ENCODE results near the gene GNPTAB.
"Not testable (repeated sequence)": the region's sequence is repeated elsewhere in the genome, so short reads cannot be mapped to it uniquely, and the experiment has no call there.

The GNPTAB gene

GRCh38 chr12:101854747-101855146 lies 24.0 kb upstream of the GNPTAB start:
- in situ Hi-C loops (cut with MboI; ENCODE audit: low sequenced_read_pairs) = no loop called here

- in situ Hi-C loops (cut with MboI; ENCODE audit: low sequenced_read_pairs) = no loop called here
Observed at GRCh38 chr12:101852998-101853397, 22.2 kb upstream of the GNPTAB start.

- in situ Hi-C loops (cut with MboI; ENCODE audit: low sequenced_read_pairs) = no loop called here
Observed at GRCh38 chr12:101850199-101850598, 19.4 kb upstream of the GNPTAB start.

- in situ Hi-C loops (cut with MboI; ENCODE audit: low sequenced_read_pairs) = loop anchor here (25.0 kb wide), 1 partner anchor 435 kb away; the partner anchor contains the start of gene ARL1
Observed at GRCh38 chr12:101847325-101847724, 16.6 kb upstream of the GNPTAB start.

GRCh38 chr12:101845137-101845711 lies 14.5 kb upstream of the GNPTAB start:
- in situ Hi-C loops (cut with MboI; ENCODE audit: low sequenced_read_pairs) = loop anchor here (25.0 kb wide), 1 partner anchor 433 kb away; the partner anchor contains the start of gene ARL1

- in situ Hi-C loops (cut with MboI; ENCODE audit: low sequenced_read_pairs) = loop anchor here (25.0 kb wide), 1 partner anchor 429 kb away; the partner anchor contains the start of gene ARL1
Observed at GRCh38 chr12:101841069-101841468, 10.3 kb upstream of the GNPTAB start.

- in situ Hi-C loops (cut with MboI; ENCODE audit: low sequenced_read_pairs) = loop anchor here (25.0 kb wide), 1 partner anchor 427 kb away; the partner anchor contains the start of gene ARL1
Observed at GRCh38 chr12:101839324-101840283, 8.8 kb upstream of the GNPTAB start.

- in situ Hi-C loops (cut with MboI; ENCODE audit: low sequenced_read_pairs) = loop anchor here (25.0 kb wide), 1 partner anchor 426 kb away; the partner anchor contains the start of gene ARL1
Observed at GRCh38 chr12:101838628-101839323, 8.0 kb upstream of the GNPTAB start.

- in situ Hi-C loops (cut with MboI; ENCODE audit: low sequenced_read_pairs) = loop anchor here (25.0 kb wide), 1 partner anchor 420 kb away; the partner anchor contains the start of gene ARL1
Observed at GRCh38 chr12:101832030-101832429, 1.3 kb upstream of the GNPTAB start.

- in situ Hi-C loops (cut with MboI; ENCODE audit: low sequenced_read_pairs) = loop anchor here (25.0 kb wide), 1 partner anchor 418 kb away; the partner anchor contains the start of gene ARL1
Observed at GRCh38 chr12:101829639-101830366, 956 bp downstream of the GNPTAB start.

- in situ Hi-C loops (cut with MboI; ENCODE audit: low sequenced_read_pairs) = loop anchor here (25.0 kb wide), 1 partner anchor 416 kb away; the partner anchor contains the start of gene ARL1
Observed at GRCh38 chr12:101828463-101829196, 2.1 kb downstream of the GNPTAB start.

- in situ Hi-C loops (cut with MboI; ENCODE audit: low sequenced_read_pairs) = loop anchor here (25.0 kb wide), 1 partner anchor 415 kb away; the partner anchor contains the start of gene ARL1
Observed at GRCh38 chr12:101826766-101827368, 3.9 kb downstream of the GNPTAB start.

- in situ Hi-C loops (cut with MboI; ENCODE audit: low sequenced_read_pairs) = loop anchor here (25.0 kb wide), 1 partner anchor 413 kb away; the partner anchor contains the start of gene ARL1
Observed at GRCh38 chr12:101824831-101825230, 5.9 kb downstream of the GNPTAB start.

GRCh38 chr12:101823891-101824290 lies 6.9 kb downstream of the GNPTAB start:
- in situ Hi-C loops (cut with MboI; ENCODE audit: low sequenced_read_pairs) = no loop called here

GRCh38 chr12:101823039-101823438 lies 7.7 kb downstream of the GNPTAB start:
- in situ Hi-C loops (cut with MboI; ENCODE audit: low sequenced_read_pairs) = no loop called here

- in situ Hi-C loops (cut with MboI; ENCODE audit: low sequenced_read_pairs) = no loop called here
Observed at GRCh38 chr12:101819467-101819866, 11.3 kb downstream of the GNPTAB start.

- in situ Hi-C loops (cut with MboI; ENCODE audit: low sequenced_read_pairs) = not testable (repeated sequence)
Observed at GRCh38 chr12:101818689-101819088, 12.1 kb downstream of the GNPTAB start.

- in situ Hi-C loops (cut with MboI; ENCODE audit: low sequenced_read_pairs) = no loop called here
Observed at GRCh38 chr12:101813117-101813516, 17.6 kb downstream of the GNPTAB start.

GRCh38 chr12:101812716-101813115 lies 18.0 kb downstream of the GNPTAB start:
- in situ Hi-C loops (cut with MboI; ENCODE audit: low sequenced_read_pairs) = not testable (repeated sequence)

All from HL-60/S4 treated with retinoic acid at 250 ng/mL for 4 days and 3 days (cell line).